HG02973 (cell line): ENCODE results near the gene PACSIN3.

Source experiments
- ATAC-seq: cut with Tn5 transposase; IDR thresholded peaks from one replicate; pipeline ENCODE4 v1.9.1; 2021; ENCODE audit warnings: moderate library complexity; ENCODE audit not compliant: unreplicated experiment

The PACSIN3 gene

DNA sequence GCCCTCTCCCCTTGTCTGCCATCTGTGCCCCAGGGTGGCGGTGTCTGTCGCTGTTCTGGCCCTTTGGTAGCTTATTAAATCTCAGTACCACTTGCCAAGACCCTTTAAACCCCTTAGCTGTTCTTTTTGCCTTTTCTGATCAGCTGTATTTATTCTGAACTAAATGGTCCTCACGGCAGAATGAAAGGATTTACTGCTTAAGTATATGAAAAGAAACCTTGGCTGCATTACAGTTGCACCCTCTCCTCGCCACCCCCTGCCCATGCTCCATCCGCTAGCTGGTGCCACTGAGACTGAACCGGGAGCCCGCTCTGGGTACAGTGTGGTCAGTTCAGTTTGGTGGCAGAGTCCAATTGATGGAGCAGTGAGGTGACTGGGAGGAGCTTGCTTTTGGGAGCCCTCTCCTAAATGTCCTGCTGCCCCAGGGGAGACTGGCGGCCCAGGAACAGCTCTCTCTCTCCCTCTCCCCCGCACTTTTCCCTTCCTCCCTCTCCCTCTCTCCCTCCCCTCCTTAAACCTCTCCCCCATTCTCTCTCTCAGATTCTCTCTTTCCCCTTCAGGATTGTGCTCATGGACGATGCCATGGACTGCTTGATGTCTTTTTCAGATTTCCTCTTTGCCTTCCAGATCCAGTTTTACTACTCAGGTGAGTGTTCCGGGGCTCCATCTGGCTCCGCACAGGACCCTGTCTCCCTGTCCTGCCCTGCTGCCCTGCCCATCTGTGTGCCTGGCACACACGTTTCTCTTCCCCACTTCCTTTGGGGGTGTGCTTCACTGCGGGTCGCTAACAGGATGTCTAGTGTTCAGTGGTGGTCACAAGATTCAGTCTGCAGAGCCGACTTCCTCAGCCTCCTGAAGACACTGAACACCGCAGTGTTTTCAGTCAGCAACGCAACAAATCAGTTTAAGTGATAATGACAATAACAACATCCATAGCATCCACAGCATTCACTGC, 31.3 kb downstream of the PACSIN3 start:
- ATAC-seq, result no peak

DNA sequence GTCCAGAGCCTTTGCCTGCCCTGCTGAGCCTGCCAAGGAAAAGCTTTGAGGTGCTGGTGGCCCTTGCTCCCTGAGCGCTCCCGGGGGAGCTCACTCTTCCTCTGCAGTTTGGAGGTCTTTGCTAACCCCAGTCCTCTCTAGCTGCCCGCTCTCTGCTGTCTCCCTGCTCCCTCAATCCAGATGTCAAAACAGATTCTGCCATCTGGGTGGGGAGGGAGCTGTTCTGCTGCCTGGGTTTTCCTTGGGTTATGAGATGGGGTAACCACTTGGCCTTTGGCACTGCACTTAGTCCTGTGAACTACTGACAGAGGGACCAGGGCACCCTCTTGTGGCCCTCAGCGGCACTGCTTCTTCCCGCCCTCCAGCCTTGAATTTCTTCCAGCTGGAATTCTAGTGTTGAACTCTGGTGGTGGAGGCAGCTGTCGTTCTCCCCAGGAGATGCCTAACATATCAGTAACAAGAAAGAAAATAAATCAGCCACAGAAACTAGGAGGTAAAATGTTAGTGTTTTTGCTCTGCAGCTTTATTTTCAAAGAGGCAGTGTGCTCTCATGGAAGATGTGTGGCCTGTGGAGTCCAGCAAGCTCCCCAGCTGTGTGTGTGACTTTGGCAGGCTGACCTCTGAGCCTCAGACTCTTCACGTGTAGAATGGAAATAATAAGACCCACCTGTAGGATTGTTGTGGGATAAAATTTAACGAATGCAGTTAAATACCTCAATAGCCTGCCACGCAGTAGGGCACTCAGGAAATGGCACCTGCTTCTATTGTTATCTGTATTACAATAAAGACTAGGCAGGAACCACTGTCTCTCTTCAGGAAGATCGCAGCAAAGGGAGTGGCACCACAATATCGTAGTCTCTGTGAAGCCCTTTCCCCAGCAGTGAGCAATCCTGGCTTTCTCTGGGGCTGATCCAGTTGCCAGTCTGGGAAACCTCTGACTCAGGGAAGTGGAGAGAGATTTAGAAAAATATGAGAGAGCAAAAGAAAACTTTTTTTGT, 33.0 kb downstream of the PACSIN3 start:
- ATAC-seq, result peak; percentile 67

DNA sequence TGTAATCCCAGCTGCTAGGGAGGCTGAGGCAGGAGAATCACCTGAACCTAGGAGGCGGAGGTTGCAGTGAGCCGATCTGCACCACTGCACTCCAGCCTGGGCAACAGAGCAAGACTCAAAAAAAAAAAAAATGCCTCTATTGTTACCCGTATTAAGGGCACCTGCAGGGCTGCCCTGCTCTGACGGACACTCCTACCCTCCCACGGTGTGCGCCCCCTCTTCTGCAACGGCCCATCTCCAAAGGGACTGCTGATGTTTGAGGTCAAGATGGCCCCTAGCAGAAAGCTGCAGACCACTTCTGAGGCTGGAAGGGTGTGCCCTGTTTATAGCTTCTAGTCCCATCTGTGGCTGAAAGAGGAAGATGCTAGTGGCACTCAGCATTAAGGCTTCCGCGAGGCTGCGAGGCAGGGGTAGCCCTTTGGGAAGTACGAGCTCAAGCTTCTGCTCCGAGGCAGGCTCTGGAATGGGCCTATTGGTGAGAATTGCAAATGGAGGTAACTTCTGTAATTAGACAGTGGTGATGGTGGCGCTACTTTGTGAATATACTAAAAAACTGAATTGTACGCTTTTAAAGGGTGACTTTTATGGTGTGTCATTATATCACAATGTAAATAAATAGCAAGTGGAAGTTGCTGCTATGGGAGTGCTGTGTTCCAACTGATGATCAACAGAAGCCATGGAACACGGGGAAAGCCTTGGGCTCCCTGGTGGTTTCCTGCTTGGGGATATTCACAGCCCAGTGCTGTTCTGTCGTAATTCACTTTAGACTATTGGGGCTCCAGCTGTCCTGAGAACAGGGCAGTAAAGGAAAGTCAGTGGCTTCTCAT, 33.9 kb downstream of the PACSIN3 start:
- ATAC-seq, result no peak

DNA sequence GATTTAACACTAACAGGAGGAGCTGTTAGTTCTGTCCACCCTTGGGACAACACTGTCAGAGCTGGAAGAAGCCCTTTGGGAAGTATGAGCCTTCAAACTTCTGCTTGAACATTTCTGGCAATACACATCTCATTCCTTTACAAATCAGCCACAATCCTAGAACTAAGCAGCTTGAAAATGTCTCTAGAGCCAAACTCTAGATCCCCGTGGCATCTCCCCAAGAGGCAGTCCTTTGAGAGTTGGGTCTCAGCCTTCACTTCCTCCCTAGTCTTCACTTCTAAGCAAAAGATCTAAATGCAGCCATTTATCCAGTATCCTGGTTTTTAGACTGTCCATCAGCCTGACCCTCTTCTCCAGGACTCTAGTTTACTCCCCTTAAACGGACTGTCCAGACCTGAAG, 36.5 kb downstream of the PACSIN3 start:
- no peak for ATAC-seq

DNA sequence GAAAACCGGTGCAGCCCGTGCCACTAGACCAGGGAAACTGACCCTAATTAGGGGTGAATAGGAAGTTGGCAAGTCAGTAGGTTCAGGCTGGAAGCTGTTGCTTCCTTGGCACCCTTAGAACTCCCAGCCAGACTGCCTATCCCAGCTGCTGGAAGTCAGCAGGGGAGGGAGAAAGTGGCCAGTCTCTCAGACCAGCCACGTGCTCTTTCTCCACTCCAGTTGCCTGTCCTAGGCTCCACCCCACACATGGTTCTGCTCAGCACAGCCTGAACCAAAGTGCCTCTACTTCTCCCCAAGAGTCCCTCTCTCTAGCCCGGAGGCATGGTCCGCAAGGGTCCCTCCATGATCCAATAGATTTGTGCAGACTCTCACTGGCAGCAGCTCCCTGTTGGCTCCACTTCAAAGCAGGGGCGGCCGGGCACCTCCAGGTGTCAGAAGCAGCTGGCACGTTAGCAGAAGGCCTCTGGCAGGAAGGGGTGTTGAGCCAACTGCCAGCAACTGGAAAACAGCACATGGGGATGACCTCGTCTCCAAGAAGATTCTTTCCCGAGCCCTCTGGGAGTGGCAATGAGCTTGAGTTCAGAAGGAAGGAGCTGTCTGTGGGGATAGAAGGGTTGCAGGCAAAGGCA, 37.2 kb downstream of the PACSIN3 start:
- ATAC-seq, result no peak

DNA sequence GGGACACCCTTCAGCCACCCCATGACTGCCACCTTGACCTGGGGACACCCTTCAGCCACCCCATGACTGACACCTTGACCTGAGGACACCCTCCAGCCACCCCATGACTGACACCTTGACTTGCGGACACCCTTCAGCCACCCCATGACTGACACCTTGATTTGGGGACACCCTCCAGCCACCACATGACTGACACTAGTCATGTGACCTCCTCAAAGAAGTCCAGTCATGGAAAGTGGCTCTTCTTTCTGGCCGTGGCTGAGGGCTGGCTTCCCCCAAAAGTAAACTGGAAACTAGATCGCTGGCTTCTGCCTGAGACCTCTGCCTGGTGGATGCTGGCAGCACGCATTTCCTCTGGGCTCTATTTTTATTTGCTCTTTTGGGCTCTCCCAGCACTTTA, 38.0 kb downstream of the PACSIN3 start:
- no peak for ATAC-seq

DNA sequence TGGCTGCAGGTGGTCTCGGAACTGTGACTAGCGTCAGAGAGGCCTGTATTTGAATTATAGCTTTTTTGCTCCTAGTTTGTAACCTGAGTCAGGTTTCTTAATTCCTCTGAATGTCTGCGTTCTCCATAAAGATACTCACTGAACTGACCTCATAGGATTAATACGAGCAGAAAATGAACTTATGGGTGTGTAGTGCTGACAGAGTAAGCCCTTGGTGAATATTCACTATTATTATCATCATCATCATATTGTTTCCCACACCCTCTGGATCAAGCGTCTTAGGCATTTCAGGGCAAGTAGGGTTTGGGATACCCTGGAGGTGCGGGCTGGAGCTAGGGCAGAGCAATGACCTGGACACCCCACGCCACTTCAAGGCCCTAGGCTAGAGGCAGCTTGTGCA, 38.6 kb downstream of the PACSIN3 start:
- ATAC-seq, result no peak

DNA sequence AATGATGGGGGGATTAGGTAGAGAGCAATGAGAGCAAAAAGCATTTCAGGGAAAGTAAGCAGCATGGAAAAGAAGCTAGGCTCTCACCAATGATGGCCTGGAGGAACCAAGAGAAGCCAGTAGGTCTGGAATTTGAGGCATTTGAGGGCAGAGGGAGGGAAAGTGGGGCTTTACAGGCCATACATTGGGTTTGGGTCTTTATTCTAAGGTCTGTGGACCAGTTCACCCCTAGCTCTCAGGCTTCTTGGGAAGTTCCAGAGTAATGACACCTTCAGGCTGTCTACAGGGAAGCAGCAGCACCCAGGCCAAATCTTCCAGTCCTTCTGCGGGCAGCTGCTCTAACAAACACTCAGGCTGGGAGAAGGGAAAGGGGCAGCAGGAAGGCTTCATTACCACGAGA, 39.0 kb downstream of the PACSIN3 start:
- ATAC-seq, result no peak

DNA sequence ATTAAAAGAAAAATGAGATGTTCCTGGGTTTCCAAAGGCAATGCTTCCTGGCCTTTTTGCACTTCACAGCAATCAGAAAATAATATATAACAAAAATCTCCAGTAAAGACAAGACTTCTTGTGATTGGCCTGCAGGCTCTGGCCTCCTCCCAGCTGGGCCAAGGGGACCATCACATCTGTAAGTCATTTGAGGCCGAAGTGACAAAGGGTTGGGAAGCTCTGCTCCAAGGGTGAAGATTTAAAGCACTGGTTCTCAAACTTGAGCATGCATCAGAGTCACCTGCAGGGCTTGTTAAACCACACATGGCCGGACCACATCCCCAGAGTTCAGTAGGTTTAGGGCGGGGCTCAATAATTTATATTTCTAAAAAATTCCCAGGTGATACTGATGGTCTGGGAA, 41.7 kb downstream of the PACSIN3 start:
- ATAC-seq, result no peak

DNA sequence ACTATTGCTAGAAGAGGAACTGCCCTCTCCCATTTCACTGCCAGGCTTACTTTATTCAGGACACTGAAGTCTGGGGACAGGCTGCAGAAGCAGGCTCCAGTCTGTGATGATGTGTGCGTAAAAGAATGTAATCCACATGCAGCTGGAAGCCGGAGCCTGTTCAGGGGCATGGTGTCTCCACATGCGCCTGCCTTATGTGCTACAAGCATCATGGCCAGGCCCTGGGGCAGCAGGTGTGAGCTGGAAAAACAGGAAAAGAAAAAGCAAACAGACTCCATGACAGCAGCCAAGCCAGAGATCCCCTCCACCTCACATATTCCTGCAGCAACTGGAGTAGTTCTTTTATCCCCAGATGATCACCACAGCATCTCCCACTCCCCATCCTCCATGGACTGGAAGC, 42.9 kb downstream of the PACSIN3 start:
- no peak for ATAC-seq

DNA sequence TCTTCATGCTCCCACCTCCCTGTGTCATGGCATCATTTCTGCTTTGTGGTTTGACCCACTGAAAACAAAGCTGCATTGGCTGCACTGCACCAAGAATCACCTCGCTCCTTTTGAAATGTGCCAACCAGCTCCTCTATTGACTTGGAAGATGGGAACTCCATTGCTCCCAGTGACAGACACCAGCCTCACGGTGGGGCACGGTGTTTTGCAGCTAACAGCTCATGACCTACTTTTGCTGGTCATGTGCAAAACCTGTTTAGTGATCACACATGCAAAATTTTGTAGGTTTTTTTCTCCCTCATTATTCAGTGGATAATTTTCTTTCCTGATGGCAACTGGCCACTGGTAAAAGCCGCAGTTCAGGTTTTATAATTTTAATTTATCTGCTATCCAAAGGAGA, 46.4 kb downstream of the PACSIN3 start:
- no peak for ATAC-seq

DNA sequence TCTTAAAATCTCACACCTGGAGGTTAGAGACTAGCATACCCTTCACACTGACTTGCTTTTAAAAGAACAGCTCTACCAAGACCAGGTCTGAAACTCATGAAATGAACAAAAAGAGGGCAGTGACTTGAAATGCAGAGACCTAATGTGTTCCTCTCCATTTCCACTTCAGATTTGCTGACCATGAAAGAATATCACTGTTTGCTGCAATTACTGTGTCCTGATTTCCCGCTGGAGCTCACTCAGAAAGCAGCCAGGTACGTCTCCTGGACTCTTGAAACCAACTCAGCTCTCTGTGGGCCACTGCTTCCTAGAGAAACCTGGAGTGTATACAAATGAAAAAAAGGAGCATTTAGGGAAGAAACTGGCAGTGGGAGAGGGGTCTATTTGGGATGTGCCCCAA, 48.8 kb downstream of the PACSIN3 start:
- no peak for ATAC-seq

DNA sequence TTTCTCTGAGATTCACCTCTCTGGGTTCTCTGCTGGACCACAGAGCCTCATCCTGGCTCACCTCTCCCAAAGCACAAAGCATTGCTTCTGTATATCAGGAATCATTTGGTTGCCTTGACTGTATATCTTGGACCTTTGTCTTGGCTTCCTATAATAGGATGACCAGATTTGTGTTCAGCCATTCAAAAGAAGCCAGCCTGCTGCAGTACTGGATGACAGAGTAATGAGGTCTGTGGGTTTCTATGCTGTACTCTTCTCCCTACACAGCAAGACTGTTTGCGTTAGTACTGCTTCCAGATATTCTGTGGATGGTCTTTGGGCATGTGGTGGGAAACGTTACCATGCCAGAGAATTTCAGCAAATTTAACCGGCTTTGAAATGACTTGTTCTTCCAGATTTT, 49.3 kb downstream of the PACSIN3 start:
- ATAC-seq, result no peak

DNA sequence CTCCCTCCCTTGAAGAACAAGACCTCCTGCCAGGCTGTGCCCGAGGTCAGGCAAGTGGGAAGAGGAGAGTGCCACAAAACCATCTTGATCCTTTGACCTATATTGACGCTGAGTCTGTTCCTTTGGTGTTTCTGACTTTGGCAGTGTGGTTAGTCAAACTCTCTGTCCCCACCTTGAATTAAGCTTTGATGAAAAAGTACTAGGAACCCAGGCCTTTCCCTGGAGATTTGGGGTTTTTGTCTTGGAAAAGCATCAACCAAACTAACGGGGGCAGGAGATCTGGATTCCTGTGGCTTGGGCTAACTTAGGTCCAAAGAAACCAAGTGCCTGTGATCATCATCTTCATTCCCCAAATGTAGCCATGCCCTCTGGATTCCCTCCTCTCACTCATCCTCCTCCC, 49.9 kb downstream of the PACSIN3 start:
- no peak for ATAC-seq

DNA sequence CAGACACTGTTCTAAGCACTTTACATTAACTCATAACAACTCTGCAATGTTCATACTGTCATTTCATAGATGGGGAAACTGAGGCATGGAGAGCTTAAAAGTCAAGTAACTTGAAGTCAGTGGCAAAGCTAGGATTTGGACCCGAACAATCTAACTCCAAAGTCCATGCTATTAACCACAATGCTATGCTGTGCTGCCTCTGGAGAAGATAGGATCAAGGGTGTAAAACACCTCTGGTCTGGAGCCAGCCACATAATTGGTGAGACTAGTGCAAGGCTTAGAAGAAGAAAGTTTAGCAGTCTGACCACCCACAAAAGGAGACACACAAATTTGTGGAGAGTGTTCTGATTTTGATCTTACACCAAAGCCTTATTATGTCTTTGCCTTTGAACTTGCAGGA, 53.3 kb downstream of the PACSIN3 start:
- ATAC-seq, result no peak

DNA sequence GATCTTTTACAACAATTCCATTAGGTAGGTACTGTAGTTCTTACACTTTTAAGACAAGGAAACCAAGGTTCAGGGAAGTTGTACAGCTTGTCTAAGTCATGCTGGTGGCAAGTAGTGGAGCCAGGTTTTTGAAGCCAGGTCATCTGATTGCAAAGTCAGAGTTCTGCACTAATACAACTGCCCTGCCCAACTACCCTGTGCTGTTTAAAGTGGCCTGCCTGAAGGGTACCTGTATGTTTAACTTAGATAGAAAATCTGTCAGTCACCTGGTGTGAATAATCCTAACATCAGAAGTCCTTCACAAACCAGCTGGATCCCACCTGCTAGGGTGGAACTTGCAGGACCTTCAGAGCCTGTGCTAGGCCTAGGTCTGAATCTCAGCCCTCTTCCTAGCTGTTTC, 53.7 kb downstream of the PACSIN3 start:
- no peak for ATAC-seq

DNA sequence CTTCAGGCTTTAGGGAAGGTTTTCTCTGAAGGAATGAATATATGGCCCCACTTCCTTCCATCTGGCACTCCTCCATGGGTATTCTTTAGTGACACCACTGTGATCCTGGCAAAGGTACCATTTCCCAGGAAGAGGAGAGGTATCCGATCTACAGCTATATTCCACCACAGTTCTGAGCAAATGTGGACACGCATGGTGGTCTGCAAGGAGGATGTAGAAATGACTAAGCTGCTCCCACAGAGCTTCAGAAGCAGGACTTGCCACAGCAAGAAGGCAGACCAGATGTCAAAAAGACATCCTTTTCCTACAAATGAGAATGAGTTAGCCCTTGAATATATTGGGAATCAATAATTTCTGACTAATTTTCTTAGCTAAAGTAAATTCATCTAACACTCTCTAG, 55.1 kb downstream of the PACSIN3 start:
- no peak for ATAC-seq

DNA sequence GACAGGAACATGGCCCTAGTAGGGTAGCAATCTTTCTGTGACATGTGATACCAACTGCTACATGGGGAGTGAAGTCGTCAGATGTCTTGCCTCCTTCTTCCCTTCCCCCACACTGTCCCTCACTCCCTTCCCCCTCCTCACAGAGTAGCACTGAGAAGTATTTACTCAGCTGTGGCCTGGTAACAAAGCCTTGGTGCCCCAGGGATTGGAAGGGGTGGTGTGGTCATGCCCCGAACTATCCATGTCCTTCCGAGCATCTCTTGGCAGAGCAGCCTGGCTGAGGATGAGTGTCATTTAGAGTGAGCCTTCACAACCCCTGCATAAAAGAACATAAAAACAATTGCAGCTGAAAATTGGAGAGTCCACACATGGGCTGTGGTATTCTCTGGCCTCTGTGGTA, 55.7 kb downstream of the PACSIN3 start:
- ATAC-seq, result no peak
